SW480 (cell line): Measurements from ENCODE around the gene ENTREP1.

Experiments
- DNase-seq: peaks from one replicate; pipeline ENCODE4 v3.0.0-alpha.2; 2016; ENCODE audit warnings: low spot score

The ENTREP1 gene

DNA sequence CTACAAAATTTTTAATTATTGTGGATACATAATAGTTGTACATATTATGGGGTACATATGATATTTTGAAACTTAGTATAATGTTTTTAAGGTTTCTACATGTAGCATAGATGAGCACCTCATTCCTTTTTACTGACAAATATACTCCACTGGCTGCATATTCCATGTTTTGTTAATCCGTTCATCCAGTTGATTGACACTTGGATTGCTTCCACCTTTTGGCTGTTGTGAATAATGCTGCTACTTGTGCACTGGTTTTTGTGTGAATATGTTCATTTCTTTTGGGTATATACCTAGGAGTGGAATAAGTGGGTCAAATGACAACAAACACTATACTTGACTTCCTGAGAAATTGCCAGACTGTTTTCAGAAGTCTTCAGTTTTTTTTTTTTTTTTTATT, 2.8 kb upstream of the ENTREP1 start:
- no peak for DNase-seq

DNA sequence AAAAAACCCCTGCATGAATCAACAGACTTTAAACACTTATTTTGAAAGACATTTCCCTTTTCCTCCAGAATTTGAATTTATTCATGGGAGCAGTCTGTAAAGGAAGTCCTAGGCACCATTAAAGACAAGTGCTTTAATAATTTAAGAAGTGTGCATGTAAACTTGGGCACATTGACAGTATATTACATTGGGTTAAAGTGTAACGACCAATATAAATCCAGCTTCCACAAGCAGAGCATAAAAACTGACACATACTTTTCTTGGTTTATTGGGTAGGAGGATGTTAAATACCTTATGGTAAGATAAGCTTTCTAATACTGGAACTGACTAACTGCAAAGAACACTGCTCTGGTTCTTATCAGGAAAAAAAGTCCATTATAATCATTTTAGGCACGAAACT, 1.2 kb upstream of the ENTREP1 start:
- no peak for DNase-seq

DNA sequence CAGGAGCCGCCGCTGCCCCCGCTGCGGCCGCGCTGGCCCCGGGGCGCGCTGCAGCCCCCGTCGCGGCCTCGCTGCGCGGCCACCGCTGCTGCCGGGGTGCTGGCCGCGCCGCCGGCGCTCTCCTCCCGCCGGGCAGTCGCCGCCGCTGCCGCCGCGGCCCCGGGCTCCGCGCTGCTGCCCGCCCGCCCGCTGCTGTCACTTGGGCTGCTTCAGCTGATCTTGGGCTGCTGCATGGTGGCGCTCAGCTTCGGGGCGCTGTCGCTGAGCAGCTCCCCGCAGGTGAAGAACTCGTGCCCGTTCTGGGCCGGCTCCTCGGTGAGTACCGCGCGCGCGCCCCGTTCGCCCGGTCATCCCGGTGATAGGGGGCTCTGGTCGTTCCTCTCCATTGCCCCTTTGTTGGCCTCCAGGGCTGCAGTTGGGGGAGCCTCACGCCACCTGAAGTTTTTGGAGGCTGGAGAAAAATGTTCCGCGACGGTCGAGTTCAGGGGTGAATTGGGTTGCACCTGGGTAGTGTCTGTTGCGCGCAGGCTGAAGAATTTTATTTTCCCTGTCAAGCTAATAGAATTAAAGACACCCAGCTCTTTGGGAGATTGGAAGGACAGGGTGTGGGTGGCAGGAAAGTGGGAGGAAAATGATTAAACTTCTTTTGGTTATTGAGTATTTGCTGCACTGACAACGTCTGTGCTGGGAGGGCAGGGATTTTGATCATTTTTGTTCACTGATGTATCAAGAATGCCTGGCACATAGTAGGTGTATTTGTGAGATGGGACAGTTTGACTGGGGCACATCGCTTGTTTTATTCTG, 596 bp downstream of the ENTREP1 start:
- peak; percentile 44 for DNase-seq

DNA sequence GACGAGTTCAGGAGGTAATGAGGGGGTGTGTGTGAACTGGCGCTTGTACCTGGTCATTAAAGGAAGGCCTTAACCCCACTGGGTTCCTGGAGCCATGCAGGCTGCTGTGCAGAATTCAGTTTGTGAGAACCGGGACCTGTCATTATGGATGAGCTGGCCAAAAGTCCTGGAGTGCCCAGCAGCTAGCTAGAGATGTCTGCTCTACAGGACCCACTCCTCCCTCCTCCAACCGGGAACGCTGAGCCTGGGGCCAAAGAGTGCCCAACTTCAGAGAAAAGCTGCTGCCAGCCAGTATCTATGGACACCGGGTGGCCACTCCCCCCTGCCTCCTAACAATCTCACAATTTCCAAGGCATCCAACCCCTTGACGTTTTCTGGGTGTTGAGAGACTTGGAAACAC, 1.2 kb downstream of the ENTREP1 start:
- DNase-seq, result no peak

DNA sequence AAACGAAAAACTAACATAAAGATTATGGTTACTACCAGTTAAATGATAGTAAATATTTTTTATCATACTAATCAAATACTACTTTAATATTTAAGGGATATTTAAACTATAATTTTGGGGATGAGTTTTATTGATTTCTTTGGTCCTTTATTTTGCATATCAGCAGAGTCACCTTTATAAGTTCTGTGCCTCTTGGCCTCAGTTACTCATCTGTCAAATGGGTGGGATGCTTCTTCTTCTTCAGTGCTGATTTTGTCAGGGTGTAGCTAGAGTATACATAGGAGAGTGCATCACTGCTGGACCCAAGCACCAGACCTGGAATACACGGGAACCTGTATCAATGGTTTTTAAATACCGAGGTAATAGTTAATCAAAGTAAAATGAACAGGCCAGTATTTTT, 5.6 kb downstream of the ENTREP1 start:
- no peak for DNase-seq

DNA sequence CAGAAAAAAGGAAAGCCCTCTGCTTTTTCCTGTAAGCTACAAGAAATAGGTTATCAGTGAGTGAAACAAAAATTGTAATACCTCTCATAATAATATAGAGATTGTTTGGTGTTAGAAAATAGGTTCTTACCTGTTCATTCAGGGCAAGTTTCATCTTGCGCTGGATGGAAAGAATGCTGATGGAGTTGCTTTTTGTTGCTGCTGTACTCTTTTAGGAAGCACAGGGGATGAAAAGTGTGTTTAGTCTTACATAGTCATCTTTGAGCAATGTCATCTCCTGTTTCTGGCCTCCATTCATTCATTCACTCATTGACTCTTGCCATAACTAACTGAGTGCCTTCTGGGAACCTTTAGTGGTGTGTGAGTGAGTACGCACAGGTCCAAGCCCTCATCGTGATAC, 6.4 kb downstream of the ENTREP1 start:
- no peak for DNase-seq

DNA sequence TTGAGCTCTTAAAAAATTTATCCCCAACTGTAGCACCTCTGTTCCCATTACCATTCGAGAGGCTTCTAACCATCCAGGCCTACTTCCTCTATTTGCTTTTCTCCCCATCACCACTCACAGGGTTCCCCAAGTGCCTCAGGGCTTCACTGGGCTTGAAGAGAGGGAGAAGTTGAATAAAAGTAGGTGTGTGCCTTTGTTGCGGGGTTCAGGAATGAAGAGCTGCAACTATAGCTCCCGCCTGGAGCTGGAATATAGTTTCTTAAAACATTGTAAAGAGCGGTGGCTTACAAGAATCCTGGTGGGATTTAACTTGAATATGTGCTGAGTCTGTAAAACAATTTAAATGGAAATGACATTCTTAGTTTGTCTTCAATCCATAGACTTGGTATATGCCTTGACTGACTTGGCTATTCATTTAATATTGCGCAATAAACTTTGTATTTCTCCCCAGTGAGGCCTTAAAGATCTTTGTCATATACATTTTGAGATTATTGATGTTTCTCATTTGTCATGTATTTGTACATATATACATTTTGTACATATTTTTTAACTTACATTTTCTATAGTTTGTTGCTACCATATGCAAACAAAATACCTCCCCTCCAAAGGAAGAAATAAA, 7.2 kb downstream of the ENTREP1 start:
- no peak for DNase-seq

DNA sequence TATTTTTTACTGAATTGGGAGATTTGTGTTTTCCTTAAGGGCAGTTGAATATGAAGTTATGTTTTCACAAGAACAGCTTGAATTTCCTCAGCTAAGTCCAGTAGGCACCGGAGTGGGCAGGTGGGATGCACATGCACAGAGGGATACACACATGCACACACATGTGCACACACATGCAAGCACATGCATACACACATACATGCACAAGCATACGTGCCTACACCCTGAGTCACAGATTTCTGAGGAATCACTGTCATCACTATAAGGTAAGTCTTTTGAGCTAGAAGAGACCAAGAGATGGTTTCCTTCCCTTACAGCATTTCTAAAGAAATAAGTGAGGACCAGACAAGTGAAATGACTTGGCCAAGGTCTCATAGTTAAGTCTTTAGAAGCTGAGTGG, 8.7 kb downstream of the ENTREP1 start:
- no peak for DNase-seq

DNA sequence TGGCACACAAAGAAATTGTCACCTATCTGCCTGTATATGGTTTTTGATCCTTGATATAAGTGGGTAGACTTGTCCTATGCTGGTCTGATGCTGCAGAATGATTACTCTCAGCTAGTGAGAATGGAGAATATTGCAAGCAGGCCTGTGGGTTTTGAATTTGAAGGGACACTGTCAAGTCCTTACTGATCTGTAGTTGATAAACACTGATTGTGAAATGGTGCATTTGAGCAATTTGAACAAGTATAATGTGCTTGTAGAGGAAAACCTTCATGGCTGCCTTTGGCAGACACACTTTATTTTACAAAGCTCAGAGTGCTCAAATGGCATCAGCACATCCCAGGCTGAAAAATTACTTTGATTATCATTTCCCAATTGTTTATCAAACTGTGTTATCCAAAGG, 9.3 kb downstream of the ENTREP1 start:
- no peak for DNase-seq

DNA sequence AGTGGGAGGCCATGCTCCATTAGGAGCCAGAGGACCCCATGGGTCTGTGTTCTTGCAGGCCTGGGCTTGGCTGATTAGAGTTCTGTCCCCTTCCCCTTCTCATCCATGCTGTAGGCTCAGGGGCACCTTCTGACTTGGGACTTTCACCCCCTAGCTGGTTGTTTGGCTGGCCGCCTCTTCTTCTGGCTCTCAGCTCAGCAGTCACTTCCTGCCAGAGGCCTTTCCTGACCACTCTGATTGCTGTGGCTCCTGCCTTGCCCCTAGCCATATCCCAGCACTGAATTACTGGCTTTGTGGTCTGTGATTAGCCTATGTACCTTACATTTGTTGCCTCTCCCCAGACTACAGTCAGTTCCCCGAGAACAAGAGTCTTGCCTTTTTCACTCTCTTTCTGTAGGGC, 14.6 kb downstream of the ENTREP1 start:
- no peak for DNase-seq

DNA sequence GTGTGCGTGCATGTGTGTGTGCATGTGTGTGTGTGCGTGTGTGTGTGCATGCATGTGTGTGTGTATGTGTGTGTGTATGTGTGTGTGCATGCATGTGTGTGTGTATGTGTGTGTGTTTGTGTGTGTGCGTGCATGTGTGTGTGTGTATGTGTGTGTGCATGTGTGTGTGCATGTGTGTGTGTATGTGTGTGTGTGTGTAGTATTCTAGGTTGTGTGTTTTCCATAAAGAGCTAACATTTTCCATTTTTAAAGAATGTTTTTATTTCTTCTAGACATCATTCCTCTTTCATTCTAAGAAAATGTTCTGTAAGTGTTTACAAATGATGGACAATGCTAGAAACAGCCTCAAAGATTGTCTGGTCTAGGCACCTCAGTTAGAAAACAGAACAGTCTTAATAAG, 15.6 kb downstream of the ENTREP1 start:
- DNase-seq, result no peak

DNA sequence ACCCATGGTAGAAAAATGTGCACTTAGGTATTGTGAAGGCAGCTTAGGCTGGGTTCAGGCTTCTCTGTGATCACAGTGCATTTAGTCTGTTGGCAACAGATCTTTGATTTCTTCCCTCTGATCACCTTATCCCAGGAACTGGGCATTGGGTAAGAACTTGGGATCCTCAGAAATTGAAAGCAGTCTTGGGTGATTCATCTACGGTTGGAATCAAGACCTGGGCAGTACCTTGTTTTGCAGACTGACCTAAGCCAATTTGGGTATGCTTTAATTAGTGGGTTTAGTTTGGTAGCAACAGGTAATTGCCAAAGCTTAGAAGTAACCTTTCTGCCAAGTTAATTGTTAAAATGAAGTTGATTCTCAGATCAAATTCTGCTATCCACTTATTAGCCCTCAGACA, 17.8 kb downstream of the ENTREP1 start:
- no peak for DNase-seq

DNA sequence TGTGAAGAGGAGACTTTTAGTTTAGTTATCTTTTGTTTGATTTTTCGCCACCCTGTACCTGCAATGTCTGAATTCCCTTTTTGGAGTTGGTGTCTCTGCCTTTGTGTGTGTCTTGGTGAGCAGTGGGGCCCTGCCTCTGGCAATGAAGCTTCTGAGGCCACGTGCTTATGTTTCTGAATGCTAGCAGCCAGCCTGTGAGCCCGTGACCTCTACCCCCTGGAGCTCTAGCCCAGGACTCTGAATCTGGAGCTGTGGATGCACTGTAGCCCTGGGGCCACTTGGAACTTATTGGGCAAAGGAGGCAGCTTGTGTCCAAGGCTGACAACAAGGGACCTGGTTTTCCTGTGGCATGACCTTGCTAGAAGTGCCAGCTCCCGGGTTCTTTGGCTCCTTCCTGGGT, 19.4 kb downstream of the ENTREP1 start:
- no peak for DNase-seq

DNA sequence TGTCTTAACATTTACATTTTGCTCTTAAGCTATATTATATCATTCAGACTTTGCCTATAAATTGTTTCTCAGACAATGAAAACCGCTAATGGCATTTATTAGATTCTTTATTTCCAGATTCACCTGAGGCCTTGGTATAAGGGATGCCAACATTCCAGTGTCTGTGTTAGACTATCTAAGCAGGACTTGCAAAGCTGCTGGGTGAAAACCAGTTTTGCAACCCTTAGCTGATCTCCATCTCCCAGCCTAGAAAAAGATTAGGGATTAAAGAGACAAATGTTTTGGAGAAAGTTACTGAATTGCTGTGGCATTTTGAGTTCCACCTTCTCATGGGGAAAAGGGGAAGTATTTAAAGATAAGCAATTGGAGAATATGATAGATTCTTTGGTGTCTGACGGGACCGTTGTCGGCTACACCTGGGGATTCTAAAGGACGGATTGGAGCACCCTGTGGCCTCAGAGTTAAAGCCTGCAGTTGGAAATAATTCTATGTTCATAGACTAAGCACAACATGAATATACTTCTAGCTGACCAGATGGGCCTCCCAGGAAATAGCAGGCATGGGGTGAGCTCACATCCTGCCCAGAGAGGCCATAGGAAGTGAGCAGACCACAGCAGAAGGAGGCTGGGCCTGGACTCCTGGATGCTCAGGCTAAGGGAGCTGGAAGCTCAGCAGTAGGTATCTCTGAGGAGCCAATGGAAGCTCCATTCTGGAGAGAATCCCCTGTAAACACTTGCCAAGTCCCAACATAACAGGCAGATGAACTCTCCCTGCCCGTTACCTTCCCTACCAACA, 21.8 kb downstream of the ENTREP1 start:
- no peak for DNase-seq

DNA sequence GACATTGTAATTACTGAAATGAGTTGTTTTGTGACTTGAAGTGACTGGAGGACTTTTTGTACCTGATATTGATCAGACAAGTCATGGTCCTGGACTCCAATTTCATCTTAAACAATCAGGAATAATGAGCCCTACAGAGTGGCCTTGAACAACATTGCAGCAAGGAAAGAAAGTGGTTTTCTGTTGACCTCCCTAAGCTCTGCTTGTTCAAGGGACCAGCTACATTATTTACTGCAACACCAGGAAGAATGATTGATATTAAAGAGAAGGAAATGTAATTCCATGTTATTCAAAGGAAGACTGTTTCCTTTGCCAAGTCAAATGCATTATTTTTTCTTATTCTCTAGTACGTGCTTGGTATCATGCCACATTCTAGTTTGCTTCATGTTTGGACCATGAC, 22.6 kb downstream of the ENTREP1 start:
- no peak for DNase-seq

DNA sequence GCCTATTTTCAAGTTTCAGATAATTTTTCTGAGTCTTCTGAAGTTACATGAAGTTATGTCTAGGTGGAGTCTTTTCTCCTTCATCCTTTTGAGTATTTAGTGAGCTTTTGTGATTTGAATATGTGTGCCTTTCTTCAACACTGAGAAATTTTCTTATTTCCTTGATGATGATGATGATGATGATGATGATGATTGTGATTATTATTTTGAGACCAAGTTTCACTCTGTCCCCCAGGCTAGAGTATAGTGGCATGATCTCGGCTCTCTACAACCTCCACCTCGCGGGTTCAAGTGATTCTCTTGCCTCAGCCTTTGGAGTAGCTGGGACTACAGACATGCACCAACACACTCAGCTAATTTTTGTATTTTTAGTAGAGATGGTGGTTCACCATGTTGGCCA, 26.2 kb downstream of the ENTREP1 start:
- DNase-seq, result no peak

DNA sequence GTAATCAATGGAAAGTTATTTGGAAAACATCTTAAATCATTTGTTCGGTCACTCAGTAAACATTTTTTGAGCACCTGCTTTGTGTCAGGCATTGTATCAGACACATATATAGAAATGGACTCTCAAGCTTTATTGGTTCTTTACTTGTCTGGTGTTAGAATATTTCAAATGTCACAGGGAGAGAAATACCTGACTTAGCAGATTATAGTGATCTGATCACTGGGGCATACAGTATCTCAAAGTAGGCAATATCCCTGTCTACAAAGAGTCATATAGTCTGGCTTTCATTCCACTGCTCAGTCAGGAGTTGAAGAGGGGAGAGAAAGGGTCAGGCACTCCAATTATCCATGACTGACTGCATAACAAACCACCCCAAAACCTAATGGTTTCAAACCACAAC, 30.2 kb downstream of the ENTREP1 start:
- DNase-seq, result no peak

DNA sequence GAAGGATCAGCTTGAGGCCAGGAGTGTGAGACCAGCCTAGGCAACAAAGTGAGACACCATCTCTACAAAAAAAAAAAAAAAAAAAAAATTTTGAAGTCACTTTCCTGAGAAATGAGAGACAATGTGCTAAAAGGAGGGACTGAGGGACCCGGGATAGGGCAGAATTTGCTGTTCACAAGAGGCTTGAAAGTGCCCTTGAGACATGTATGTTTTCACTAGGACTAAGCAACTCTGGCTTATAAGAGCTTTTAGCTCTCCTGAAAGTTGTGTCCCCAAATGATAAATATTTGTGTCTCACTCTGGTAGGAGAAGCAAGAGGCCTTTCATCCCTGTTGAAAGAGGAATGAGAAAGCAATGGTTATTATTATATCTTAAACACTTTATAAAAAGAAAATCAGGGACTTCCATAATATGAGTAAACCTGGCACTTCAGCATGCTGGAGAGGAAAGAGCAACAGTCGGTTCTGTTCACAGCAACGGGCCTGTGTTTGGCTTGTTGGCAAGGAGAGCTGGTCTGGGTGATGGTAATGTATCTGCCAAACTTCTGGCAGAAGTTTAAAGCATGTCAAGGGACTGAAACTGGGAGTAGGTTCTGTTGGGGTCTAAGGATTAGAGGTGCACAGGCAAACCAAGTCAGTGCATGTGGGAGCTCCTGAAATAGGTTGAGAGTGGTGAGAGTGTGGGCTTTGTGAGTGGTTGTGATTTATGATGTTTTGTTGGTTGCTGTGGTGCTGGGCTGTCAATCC, 32.2 kb downstream of the ENTREP1 start:
- no peak for DNase-seq

DNA sequence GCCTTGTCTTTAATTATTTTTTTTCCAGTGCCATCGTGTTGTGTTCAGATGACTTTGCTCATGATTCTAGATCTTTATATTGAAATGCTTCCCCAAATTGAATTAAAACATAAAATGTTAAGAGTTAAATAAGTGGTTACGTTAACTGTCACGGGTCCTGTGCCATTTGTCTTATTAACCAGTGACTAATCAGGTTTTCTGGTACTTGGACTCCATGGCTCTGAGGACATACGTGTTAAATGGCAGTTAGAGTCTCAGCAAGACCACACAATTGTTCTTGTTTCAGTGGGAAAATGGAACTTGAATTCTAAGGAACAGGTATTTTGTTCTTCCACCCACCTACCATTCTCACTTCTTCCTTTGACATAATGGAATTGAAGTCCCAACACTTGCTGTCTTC, 32.8 kb downstream of the ENTREP1 start:
- no peak for DNase-seq

DNA sequence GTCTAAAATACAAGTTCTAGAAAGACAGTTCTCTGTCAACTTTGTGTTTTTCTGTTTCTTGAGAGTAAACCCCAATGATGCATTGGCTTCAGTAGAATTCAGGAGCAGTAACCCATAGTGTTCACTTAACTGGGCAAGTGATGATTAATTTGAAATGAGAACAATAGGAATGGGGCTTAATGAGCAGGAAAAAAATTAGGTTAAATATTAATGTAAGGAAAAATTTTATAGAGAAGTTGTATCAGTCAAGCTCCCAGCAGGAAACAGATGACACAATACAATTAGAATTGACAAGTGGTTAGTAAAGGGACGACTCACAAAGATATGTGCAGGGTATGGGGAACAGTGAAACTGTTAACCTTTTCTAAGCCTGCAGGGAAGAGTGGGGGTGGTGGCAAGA, 38.2 kb downstream of the ENTREP1 start:
- no peak for DNase-seq

DNA sequence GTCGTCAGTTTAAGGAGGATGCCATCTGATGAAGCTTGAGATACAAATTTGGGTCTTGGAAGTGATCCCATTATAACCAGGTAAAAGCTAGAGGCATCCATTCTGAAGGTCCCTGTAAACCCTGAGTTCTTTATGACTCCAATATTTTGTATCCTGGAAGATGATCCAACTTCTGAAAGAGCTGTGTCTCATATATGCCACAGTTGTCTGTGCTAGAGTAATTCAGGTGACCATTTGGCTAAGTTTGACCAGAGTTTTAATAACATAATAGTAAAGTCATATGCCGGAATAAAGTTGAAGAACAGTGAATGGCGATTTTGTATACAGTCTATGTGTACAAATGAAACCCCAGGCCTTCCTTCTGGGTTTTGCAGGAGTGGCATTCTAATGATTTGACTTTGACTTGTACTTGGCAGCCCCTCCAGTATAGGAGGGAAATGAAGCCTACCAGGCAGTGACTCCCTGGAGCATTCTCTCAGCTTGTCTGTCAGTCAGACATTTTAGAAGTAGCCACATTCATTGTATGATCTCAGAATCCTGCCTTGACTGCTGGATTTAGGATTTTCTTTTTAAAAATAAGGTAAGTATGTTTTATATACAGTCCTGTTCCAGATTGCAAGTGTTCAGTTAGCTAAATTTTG, 39.6 kb downstream of the ENTREP1 start:
- no peak for DNase-seq

DNA sequence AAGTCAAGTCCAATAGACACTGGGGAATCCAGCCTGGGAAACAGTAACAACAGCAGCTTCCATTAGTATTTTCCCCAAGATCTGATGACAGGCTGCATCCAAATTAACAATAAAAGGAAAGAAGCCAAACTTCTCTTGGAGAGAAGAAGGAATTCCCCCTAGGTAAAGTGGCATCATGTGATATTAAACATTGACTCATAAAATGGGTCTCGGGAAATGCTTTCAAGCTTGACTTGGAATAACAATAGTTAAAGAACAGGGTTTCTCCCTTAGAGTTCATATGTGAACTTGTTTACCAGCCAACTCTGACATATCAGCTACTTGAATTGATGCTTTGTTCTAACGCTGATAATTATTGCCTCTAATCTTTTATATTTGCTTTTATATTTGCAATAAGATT, 45.4 kb downstream of the ENTREP1 start:
- DNase-seq, result no peak
